ENCODE data around the gene RBMS1. TPM values are rescaled to one million over a fixed set of nuclear protein-coding genes. Genes with fewer than 3 reads are reported as not detected.

The RBMS1 gene
- total and polyA plus RNA-seq, 2 of the 4 experiments (the other 2 are of a cell fraction): 43.5 to 64.9 TPM

DNA sequence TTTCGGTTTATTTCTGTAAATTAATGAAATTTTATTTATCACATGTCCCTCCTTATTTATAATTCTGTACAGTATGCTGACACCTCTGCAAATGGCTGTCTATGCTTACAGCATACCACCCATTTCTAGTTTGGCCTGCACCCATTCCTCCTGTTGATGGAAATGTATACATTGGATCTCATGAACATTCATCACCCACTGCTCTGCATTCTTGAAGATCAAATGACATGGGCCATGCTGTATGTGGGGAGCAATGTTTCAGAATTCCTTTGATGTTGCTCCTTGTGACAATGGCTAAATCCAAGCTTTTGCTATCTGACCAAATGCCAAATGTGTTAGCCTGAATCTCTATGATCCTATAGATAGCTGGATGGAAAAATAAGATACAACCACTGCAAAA, 238.2 kb downstream of the RBMS1 start:
- ChIA-PET CTCF (interaction anchor here (0.7 kb wide), 1 partner anchor 24 kb away, joined by 3 read pairs; no protein-coding TSS in a partner anchor), POLR2A (ENCODE audit: unreplicated experiment) (no interaction called here)
- intact Hi-C loops (cut with micrococcal nuclease) (no loop called here), dilution Hi-C loops (cut with HindIII; ENCODE audit: low sequenced_read_pairs, unreplicated experiment) (no loop called here), in situ Hi-C loops (cut with MboI; ENCODE audit: low sequenced_read_pairs) (no loop called here)
- Histone ChIP-seq H3K4me1 (ENCODE audit: control insufficient read depth, insufficient read depth, low read length) (peaks cover 6% of the 10 kb centered on the region), H4K91ac (ENCODE audit: insufficient read depth, low read depth, low read length) (no peak overlapping the region), H3K9me1 (ENCODE audit: insufficient read depth, low read length) (no peaks in the 10 kb centered on the region; the same call in 1 of the 2 replicates), H2AK5ac (ENCODE audit: low read depth, low read length) (no peak overlapping the region), H2AK9ac (replicated peaks; ENCODE audit: low read depth, low read length, poor library complexity) (no peak overlapping the region), H2BK120ac (ENCODE audit: low read depth, low read length) (no peak overlapping the region), H4K20me1 (ENCODE audit: insufficient read depth, low read length) (no peaks in the 10 kb centered on the region), H2BK15ac (ENCODE audit: low read depth, low read length) (no peak overlapping the region), H3K4ac (ENCODE audit: low read depth, low read length) (no peak overlapping the region), H3K9ac (ENCODE audit: low read depth, low read length) (no peak overlapping the region), H4K5ac (ENCODE audit: low read depth, low read length) (no peak overlapping the region), H3K9me3 (ENCODE audit: control insufficient read depth, insufficient read depth, low read length) (no peaks in the 10 kb centered on the region), H3K14ac (replicated peaks; ENCODE audit: low read depth, low read length) (no peak overlapping the region), H3K79me1 (ENCODE audit: low read depth in 1 of 2, low read length in 2 of 2) (no peaks in the 10 kb centered on the region), H2BK5ac (ENCODE audit: low read depth, low read length, poor library complexity, severe bottlenecking) (no peak overlapping the region), H3K23ac (ENCODE audit: low read depth, low read length) (no peak overlapping the region), H3K18ac (ENCODE audit: low read depth, low read length) (no peak overlapping the region), H3K27me3 (ENCODE audit: control insufficient read depth, insufficient read depth, low read length) (no peaks in the 10 kb centered on the region), H3K4me2 (ENCODE audit: low read depth, low read length) (no peak overlapping the region), H2AFZ (replicated peaks; ENCODE audit: low read length, poor library complexity) (no peak overlapping the region), H3K27ac (ENCODE audit: insufficient read depth, low read length) (no peak overlapping the region), H2BK20ac (ENCODE audit: low read depth, low read length) (no peak overlapping the region), H3K56ac (ENCODE audit: extremely low read depth, insufficient read depth, low read length) (no peak overlapping the region), H3K4me3 (ENCODE audit: insufficient read depth, low read depth, low read length) (no peak overlapping the region), H4K8ac (ENCODE audit: low read depth in 2 of 2, low read length in 2 of 2) (no peak overlapping the region), H3K36me3 (ENCODE audit: control insufficient read depth, insufficient read depth, low read length) (no peaks in the 10 kb centered on the region)
- ATAC-seq (ENCODE audit: low read depth) (no peak), DNase-seq (no peak)
- TF ChIP-seq, protein P1, sequence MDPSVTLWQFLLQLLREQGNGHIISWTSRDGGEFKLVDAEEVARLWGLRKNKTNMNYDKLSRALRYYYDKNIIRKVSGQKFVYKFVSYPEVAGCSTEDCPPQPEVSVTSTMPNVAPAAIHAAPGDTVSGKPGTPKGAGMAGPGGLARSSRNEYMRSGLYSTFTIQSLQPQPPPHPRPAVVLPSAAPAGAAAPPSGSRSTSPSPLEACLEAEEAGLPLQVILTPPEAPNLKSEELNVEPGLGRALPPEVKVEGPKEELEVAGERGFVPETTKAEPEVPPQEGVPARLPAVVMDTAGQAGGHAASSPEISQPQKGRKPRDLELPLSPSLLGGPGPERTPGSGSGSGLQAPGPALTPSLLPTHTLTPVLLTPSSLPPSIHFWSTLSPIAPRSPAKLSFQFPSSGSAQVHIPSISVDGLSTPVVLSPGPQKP (IDR thresholded peaks at IDR 0.05; ENCODE audit: borderline replicate concordance, low read depth, low read length): no peak
- TF ChIP-seq FOS (IDR thresholded peaks at IDR 0.05; ENCODE audit: low read depth, low read length) (no peak), NFE2L2 (IDR thresholded peaks at IDR 0.05; ENCODE audit: low read depth, low read length) (no peak), RFX5 (IDR thresholded peaks at IDR 0.05; ENCODE audit: low read depth, low read length) (no peak), MAZ (IDR thresholded peaks at IDR 0.05; ENCODE audit: borderline replicate concordance, low read depth, low read length) (no peak), RCOR1 (IDR thresholded peaks at IDR 0.05; ENCODE audit: insufficient replicate concordance, low read length) (no peak), CHD1 (IDR thresholded peaks at IDR 0.05; ENCODE audit: low read depth, low read length) (no peak), SMC3 (IDR thresholded peaks at IDR 0.05; ENCODE audit: low read depth, low read length) (no peak), MAFK (IDR thresholded peaks at IDR 0.05; ENCODE audit: low read depth, low read length) (no peak), MXI1 (IDR thresholded peaks at IDR 0.05; ENCODE audit: borderline replicate concordance, low read depth, low read length) (no peak), POLR2A (IDR thresholded peaks at IDR 0.05; ENCODE audit: low read depth, low read length) (no peak), BHLHE40 (IDR thresholded peaks at IDR 0.05; ENCODE audit: low read depth, low read length) (no peak), CEBPB (IDR thresholded peaks at IDR 0.05; ENCODE audit: low read depth, low read length) (no peak), RAD21 (IDR thresholded peaks at IDR 0.05; ENCODE audit: low read length) (no peak)
- TF ChIP-seq, protein P2, sequence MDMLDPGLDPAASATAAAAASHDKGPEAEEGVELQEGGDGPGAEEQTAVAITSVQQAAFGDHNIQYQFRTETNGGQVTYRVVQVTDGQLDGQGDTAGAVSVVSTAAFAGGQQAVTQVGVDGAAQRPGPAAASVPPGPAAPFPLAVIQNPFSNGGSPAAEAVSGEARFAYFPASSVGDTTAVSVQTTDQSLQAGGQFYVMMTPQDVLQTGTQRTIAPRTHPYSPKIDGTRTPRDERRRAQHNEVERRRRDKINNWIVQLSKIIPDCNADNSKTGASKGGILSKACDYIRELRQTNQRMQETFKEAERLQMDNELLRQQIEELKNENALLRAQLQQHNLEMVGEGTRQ (IDR thresholded peaks at IDR 0.05; ENCODE audit: low read depth, low read length): no peak
- TF ChIP-seq, protein P3, sequence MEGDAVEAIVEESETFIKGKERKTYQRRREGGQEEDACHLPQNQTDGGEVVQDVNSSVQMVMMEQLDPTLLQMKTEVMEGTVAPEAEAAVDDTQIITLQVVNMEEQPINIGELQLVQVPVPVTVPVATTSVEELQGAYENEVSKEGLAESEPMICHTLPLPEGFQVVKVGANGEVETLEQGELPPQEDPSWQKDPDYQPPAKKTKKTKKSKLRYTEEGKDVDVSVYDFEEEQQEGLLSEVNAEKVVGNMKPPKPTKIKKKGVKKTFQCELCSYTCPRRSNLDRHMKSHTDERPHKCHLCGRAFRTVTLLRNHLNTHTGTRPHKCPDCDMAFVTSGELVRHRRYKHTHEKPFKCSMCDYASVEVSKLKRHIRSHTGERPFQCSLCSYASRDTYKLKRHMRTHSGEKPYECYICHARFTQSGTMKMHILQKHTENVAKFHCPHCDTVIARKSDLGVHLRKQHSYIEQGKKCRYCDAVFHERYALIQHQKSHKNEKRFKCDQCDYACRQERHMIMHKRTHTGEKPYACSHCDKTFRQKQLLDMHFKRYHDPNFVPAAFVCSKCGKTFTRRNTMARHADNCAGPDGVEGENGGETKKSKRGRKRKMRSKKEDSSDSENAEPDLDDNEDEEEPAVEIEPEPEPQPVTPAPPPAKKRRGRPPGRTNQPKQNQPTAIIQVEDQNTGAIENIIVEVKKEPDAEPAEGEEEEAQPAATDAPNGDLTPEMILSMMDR (conservative IDR thresholded peaks at IDR 0.05; ENCODE audit: low read depth, low read length): no peak
- whole genome bisulfite sequencing, 2 experiments (ENCODE audit: extremely low coverage in 2 of 2, insufficient read length in 1 of 2): no CpG with 5 or more reads among the region's 1 CpG
- BruUV-seq (replicated peaks): no TSS peak

All from IMR-90 (cell line).